GM12878 (cell line): Measurements from ENCODE around the gene PFKFB2. TPM values are rescaled to one million over a fixed set of nuclear protein-coding genes. Genes with fewer than 3 reads are reported as not detected.

Source experiments
- ATAC-seq: fragments of 200-7000 bp; cut with Tn5 transposase; 3 replicates; pipeline ENCODE4 v1.9.1; 2020; ENCODE audit warnings: mild to moderate bottlenecking, moderate library complexity
- BruUV-seq: library from RNA; stranded (reverse); fragments of 400-500 nt; replicated peaks from 2 replicates; lab custom pipeline; 2021; lab: Mats Ljungman, UMichigan
- CTCF ChIA-PET: fragments of 300-600 bp; sonication (Branson Sonifier 250); formaldehyde crosslinking; extraction: SDS; loops from one replicate; lab custom pipeline; 2021; ENCODE audit warnings: inconsistent platforms; lab: Yijun Ruan, JAX
- POLR2A ChIA-PET: fragments of 350-600 bp; formaldehyde crosslinking; extraction: SDS; loops from one replicate; lab custom pipeline; 2021; ENCODE audit warnings: inconsistent platforms; lab: Charles Lee
- RAD21 ChIA-PET: fragments of 300-600 bp; sonication (Branson Sonifier 250); formaldehyde crosslinking; loops from one replicate; lab custom pipeline; 2023; ENCODE audit warnings: antibody characterized with exemption; ENCODE audit not compliant: unreplicated experiment; lab: Charles Lee
- SMC1A ChIA-PET: fragments of 300-600 bp; sonication (Branson Sonifier 250); formaldehyde crosslinking; loops from one replicate; lab custom pipeline; 2023; ENCODE audit not compliant: unreplicated experiment, uncharacterized antibody; lab: Charles Lee
- DNase-seq: peaks from one replicate; pipeline ENCODE4 v3.0.0-alpha.2; 2011; ENCODE audit warnings: low read depth, low spot score
- FAIRE-seq: peaks from 3 replicates; lab custom pipeline; 2011; peaks lifted over from hg19 to GRCh38; lab: Jason Lieb, UNC
- H2AFZ ChIP-seq: 2 replicates; pipeline ENCODE4 v1.6.0; 2011; ENCODE audit warnings: low read depth, low read length, control low read depth; ENCODE audit not compliant: control insufficient read depth
- H3K27ac ChIP-seq: 2 replicates; pipeline ENCODE4 v1.5.1; 2011; ENCODE audit warnings: control low read depth; ENCODE audit not compliant: control insufficient read depth, insufficient read depth
- H3K27me3 ChIP-seq, 2 experiments: replicated peaks in 1 of 2; 2 replicates each; pipeline versions ENCODE4 v1.6.0 to v1.6.1; 2011; ENCODE audit warnings: low read length in 1 of 2; ENCODE audit not compliant: control insufficient read depth in 2 of 2, insufficient read depth in 2 of 2
- H3K36me3 ChIP-seq, 2 experiments: 2 replicates each; pipeline ENCODE4 v1.5.1; 2011; ENCODE audit warnings: low read length in 1 of 2; ENCODE audit not compliant: control insufficient read depth in 2 of 2, insufficient read depth in 2 of 2
- H3K4me1 ChIP-seq: 2 replicates; pipeline ENCODE4 v1.6.1; 2011; ENCODE audit warnings: mild to moderate bottlenecking, low read length, moderate library complexity, mixed read lengths; ENCODE audit not compliant: control insufficient read depth, insufficient read depth
- H3K4me2 ChIP-seq: 2 replicates; pipeline ENCODE4 v1.6.0; 2011; ENCODE audit warnings: control low read depth; ENCODE audit not compliant: control insufficient read depth, insufficient read depth
- H3K4me3 ChIP-seq: fragments of 200-600 bp; sonication (generic); 2 replicates; pipeline ENCODE4 v1.5.1; 2016
- H3K79me2 ChIP-seq: 2 replicates; pipeline ENCODE4 v1.6.0; 2011; ENCODE audit warnings: low read length; ENCODE audit not compliant: control insufficient read depth, insufficient read depth
- H3K9ac ChIP-seq: 2 replicates; pipeline ENCODE4 v1.8.0; 2011; ENCODE audit warnings: low read length, control low read depth, mixed read lengths; ENCODE audit not compliant: control insufficient read depth, insufficient read depth
- H3K9me3 ChIP-seq: replicated peaks from 3 replicates; pipeline ENCODE4 v1.5.1; 2011; ENCODE audit warnings: mild to moderate bottlenecking, low read length; ENCODE audit not compliant: control insufficient read depth, insufficient read depth
- H4K20me1 ChIP-seq: 2 replicates; pipeline ENCODE4 v1.6.0; 2011; ENCODE audit not compliant: control insufficient read depth, insufficient read depth
- CBFB ChIP-seq: IDR thresholded peaks from 2 replicates; pipeline ENCODE4 v1.6.1; 2016; ENCODE audit warnings: antibody characterized with exemption, low read depth
- CEBPB ChIP-seq, 2 experiments: fragments of 150-350 bp in 1 of 2; IDR thresholded peaks; 2 replicates each; pipeline ENCODE4 v1.6.1; 2012 to 2014; ENCODE audit warnings: low read depth in 2 of 2, low read length in 2 of 2, borderline replicate concordance in 1 of 2, inconsistent platforms in 1 of 2
- E4F1 ChIP-seq: fragments of 450-650 bp; IDR thresholded peaks from 2 replicates; pipeline ENCODE4 v1.6.1; 2018; ENCODE audit warnings: borderline replicate concordance, mild to moderate bottlenecking; ENCODE audit not compliant: partially characterized antibody
- HCFC1 ChIP-seq: fragments of 150-350 bp; IDR thresholded peaks from 2 replicates; pipeline ENCODE4 v1.6.1; 2014; ENCODE audit warnings: low read length
- IKZF2 ChIP-seq, 2 experiments: fragments of 450-650 bp; IDR thresholded peaks; 2 replicates each; pipeline ENCODE4 v1.6.1; 2017; ENCODE audit warnings: mild to moderate bottlenecking in 2 of 2, moderate library complexity in 2 of 2
- MLLT1 ChIP-seq: fragments of 450-650 bp; IDR thresholded peaks from 2 replicates; pipeline ENCODE4 v1.6.1; 2016; ENCODE audit warnings: mild to moderate bottlenecking
- MYC ChIP-seq: IDR thresholded peaks from 2 replicates; pipeline ENCODE4 v1.6.1; 2011; ENCODE audit warnings: mild to moderate bottlenecking, low read length, moderate library complexity, inconsistent platforms; ENCODE audit not compliant: insufficient read depth, insufficient replicate concordance, insufficient read length, severe bottlenecking
- SUZ12 ChIP-seq: fragments of 200-600 bp; sonication (generic); IDR thresholded peaks from one replicate; pipeline ENCODE4 v1.6.1; 2018; ENCODE audit warnings: antibody characterized with exemption, mild to moderate bottlenecking; ENCODE audit not compliant: unreplicated experiment
- ZNF217 ChIP-seq: fragments of 450-650 bp; IDR thresholded peaks from 2 replicates; pipeline ENCODE4 v1.6.1; 2017; ENCODE audit warnings: antibody characterized with exemption, mild to moderate bottlenecking
- WGBS: methylation state at CpG from one replicate; pipeline ENCODE4 v1.1.6; 2016; ENCODE audit warnings: low lambda C conversion rate; ENCODE audit not compliant: insufficient replicate concordance, insufficient coverage; ENCODE audit errors: missing lambda C conversion rate; 5-methylcytosine and 5-hydroxymethylcytosine counted together
- in situ Hi-C: fragments of 300-500 bp; cut with MboI; formaldehyde crosslinking; loops from 9 replicates; pipeline ENCODE4 v1.14.3; 2018; ENCODE audit warnings: mixed read lengths
- intact Hi-C: fragments of 100-400 bp; cut with micrococcal nuclease; formaldehyde crosslinking; loops from one replicate; pipeline ENCODE4 v1.14.2; 2022; ENCODE audit not compliant: unreplicated experiment
- polyA plus RNA-seq, 11 experiments: library from polyadenylated mRNA; depleted of rRNA in 4 of 11; unstranded in 6 of 11; stranded (reverse) in 5 of 11; fragments of >200 nt; fragmentation: Nextera tagmentation in 4 of 11; fragmentation: Illumina TruSeq in 1 of 11; extraction: Ambion mirVana in 4 of 11; extraction: Trizol in 1 of 11; gene quantifications; 1 replicate in 1 of 11; 2 replicates in 10 of 11; pipeline versions ENCODE4 v1.2.1 to v1.2.3, GENCODE V29; 2011 to 2016; ENCODE audit warnings: inconsistent platforms in 2 of 11, missing spikeins in 2 of 11, low read depth in 1 of 11
- total RNA-seq, 4 experiments: library from RNA; depleted of rRNA in 3 of 4; stranded (reverse); fragments of >200 nt in 3 of 4; fragmentation: Illumina TruSeq in 1 of 4; extraction: Trizol in 1 of 4; gene quantifications; 2 replicates each; pipeline versions ENCODE4 v1.2.1 to v1.2.3, GENCODE V29; 2013 to 2021
- TF ChIP-seq, protein P1 (sequence below): IDR thresholded peaks from 2 replicates; pipeline ENCODE4 v1.6.1; 2011; ENCODE audit warnings: low read depth, mild to moderate bottlenecking, low read length, moderate library complexity, borderline replicate concordance; ENCODE audit errors: extremely low read depth
- TF ChIP-seq, protein P2 (sequence below): IDR thresholded peaks from 2 replicates; pipeline ENCODE4 v1.6.1; 2012; ENCODE audit warnings: low read depth, low read length, improper control_type of control experiment

Gene PFKFB2
- total and polyA plus RNA-seq, 10 of the 15 experiments (the other 5 are each of a cell fraction or from before 2014, with no cell fraction given), result 0.40 to 1.3 (median 1.0) TPM

DNA sequence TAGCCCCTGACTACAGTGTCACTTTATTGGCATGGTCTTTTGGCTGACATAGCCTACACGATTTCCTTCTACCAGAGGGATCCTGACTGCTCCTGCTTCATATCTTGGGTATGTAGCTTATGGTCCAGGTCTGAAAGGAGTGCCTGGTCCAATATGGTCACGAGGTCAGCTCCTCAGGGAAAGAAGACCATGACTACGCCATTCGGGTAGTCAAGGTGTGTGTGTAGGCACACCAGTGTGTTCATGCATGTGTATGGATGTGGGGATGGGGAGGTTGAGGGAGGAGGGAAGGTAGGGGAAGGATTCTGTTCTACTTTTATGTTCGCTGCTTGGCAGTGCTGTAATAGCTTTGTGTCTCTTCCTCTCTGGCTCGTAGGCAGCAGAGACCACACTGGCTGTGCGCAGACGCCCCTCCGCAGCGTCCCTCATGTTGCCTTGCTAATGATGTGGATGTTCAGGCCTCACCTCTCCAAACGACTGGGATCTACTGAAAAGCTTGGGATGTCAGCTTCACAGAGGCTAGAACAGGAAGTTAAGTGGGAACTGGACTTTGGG lies 25.6 kb downstream of the PFKFB2 start:
- Histone ChIP-seq H3K27me3 (no peaks in the 10 kb centered on the region), H3K4me2 (no peak overlapping the region), H3K27ac (no peak overlapping the region), H3K4me3 (no peak overlapping the region), H3K4me1 (no peaks in the 10 kb centered on the region), H3K9ac (no peak overlapping the region), H4K20me1 (no peaks in the 10 kb centered on the region), H2AFZ (no peak overlapping the region), H3K36me3 (no peaks in the 10 kb centered on the region), H3K79me2 (no peaks in the 10 kb centered on the region), H3K9me3 (no peaks in the 10 kb centered on the region)
- intact Hi-C loops (loop anchor here (1.0 to 5.0 kb wide), 3 partner anchors 36 to 95 kb away; no protein-coding TSS in a partner anchor), in situ Hi-C loops (loop anchor here (5.0 kb wide), 1 partner anchor 329 kb away; no protein-coding TSS in a partner anchor)
- ChIA-PET RAD21 (interaction anchor here (1.3 to 2.1 kb wide), 3 partner anchors 26 to 421 kb away, joined by 3 to 7 read pairs (median 5); partner anchors contain the start of gene PFKFB2), POLR2A (interaction anchor here (0.6 kb wide), 1 partner anchor 533 kb away, joined by 3 read pairs; no protein-coding TSS in a partner anchor), CTCF (interaction anchor here (0.6 to 8.3 kb wide), 11 partner anchors 10 to 421 kb away, joined by 3 to 154 read pairs (median 3); partner anchors contain the start of genes C4BPB and PFKFB2), SMC1A (interaction anchor here (0.6 to 7.3 kb wide), 13 partner anchors 10 to 420 kb away, joined by 3 to 65 read pairs (median 3); partner anchors contain the start of genes C4BPB and YOD1)
- no TSS peak for BruUV-seq
- 61% methylated on average over 11 of the region's 11 CpGs for WGBS
- ATAC-seq, result no peak
- FAIRE-seq, result no peak
- DNase-seq, result no peak
- TF ChIP-seq IKZF2 (IDR thresholded peaks at IDR 0.05), result no peak
- TF ChIP-seq, protein P1, sequence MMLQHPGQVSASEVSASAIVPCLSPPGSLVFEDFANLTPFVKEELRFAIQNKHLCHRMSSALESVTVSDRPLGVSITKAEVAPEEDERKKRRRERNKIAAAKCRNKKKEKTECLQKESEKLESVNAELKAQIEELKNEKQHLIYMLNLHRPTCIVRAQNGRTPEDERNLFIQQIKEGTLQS, result no peak
- no peak for TF ChIP-seq SUZ12
- no peak for TF ChIP-seq CBFB
- TF ChIP-seq, protein P2, sequence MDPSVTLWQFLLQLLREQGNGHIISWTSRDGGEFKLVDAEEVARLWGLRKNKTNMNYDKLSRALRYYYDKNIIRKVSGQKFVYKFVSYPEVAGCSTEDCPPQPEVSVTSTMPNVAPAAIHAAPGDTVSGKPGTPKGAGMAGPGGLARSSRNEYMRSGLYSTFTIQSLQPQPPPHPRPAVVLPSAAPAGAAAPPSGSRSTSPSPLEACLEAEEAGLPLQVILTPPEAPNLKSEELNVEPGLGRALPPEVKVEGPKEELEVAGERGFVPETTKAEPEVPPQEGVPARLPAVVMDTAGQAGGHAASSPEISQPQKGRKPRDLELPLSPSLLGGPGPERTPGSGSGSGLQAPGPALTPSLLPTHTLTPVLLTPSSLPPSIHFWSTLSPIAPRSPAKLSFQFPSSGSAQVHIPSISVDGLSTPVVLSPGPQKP, result no peak
- no peak for TF ChIP-seq HCFC1
- TF ChIP-seq MLLT1, result no peak
- no peak for TF ChIP-seq ZNF217
- TF ChIP-seq MYC, result no peak
- TF ChIP-seq CEBPB (IDR thresholded peaks at IDR 0.05; ENCODE audit: borderline replicate concordance in 1 of 2, low read depth in 2 of 2, low read length in 2 of 2), result no peak
- TF ChIP-seq E4F1, result no peak
